ENCODE results near the gene MCTP2.
"Not testable (repeated sequence)": the region's sequence is repeated elsewhere in the genome, so short reads cannot be mapped to it uniquely, and the experiment has no call there.

MCTP2 gene

GRCh38 chr15:94235041-94235440 lies 3.7 kb downstream of the MCTP2 start:
- DNase-seq (ENCODE audit: low read depth in 2 of 2): no peak

DNA sequence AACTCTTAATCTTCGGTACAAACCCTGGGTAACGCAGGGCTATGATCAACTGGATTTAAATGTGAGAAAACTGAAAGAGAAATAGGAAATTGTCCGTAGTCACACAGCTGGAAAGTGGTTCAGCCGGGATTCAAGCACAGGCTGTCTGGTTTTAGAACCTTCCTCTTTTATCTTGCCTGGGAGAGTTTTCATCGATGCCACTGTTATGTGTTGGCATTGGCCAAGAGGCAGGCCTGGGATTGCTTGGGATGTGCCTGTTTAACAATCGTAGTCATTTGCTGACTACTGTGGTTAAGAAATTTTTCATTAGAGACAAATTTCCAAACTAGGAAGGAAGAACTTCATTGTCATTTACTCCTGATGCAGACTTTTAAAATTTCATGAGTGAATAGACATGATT lies 4.3 kb downstream of the MCTP2 start:
- no peak for DNase-seq (ENCODE audit: low read depth in 2 of 2)

DNA sequence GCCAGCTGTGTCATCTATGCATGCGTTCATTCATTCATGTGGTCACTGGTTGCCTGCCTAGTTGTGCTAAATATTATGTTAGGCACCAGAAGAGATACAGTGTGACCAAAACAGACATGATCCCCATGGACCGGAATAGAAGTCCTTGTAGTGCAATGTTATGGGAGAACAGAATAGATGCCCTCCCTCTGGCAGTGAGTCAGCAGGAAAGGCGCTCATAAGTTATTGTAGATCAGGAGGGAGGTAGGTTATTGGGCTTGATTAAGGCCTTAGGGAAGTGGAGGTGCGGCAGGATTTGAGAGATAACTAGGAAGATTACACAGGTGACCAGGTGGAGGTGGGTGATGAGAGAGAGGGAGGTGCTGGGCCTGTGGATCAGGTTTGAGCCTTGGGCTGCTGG lies 5.2 kb downstream of the MCTP2 start:
- no peak for DNase-seq (ENCODE audit: low read depth in 2 of 2)

- DNase-seq (ENCODE audit: low read depth in 2 of 2): no peak
Observed at GRCh38 chr15:94237903-94238302, 6.5 kb downstream of the MCTP2 start.

DNA sequence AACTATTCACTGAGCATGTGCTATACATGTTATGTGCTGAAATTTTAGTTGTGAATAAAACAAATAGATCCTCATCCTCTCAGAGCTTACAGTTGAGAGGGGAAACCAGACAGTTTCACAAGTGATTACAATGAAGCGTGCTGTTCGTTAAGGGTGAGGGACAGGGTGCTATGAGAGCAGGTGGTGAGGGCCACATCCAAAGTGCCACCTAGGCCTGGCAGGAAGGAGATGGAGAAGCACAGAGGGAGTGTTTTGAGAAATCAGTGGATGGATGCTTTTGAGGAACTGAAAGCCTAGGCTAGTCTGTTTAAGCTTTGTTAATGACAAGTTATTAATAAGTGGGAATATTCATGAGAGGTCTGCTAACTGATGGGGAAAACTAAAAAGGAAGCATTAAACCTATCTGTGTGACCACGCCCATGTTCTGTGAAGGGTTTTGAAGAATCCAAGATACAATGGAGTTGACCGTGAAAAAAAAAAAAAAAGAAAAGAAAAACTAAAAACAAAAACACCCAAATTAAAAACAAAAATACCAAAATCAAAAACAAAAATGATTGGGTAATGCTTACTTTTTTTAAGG lies 7.3 kb downstream of the MCTP2 start:
- DNase-seq (ENCODE audit: low read depth in 2 of 2): no peak

- no peak for DNase-seq (ENCODE audit: low read depth in 2 of 2)
Observed at GRCh38 chr15:94239474-94239873, 8.1 kb downstream of the MCTP2 start.

GRCh38 chr15:94240480-94240879 lies 9.1 kb downstream of the MCTP2 start:
- no peak for DNase-seq (ENCODE audit: low read depth in 2 of 2)

GRCh38 chr15:94242257-94242656 lies 10.9 kb downstream of the MCTP2 start:
- DNase-seq (ENCODE audit: low read depth in 2 of 2): no peak

GRCh38 chr15:94243003-94243402 lies 11.6 kb downstream of the MCTP2 start:
- not testable (repeated sequence) for DNase-seq (ENCODE audit: low read depth in 2 of 2)

DNA sequence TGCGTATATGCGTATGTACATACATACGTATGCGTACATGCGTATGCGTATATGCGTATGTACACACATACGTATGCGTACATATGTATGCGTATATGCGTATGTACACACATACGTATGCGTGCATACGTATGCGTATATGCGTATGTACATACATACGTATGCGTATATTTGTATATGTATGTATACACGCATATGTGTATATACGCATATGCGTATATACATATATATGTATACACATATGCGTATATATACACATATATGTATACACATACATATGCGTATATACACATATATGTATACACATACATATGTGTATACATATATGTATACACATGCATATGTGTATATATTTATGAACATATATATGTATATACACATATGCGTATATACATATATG lies 12.1 kb downstream of the MCTP2 start:
- no peak for DNase-seq (ENCODE audit: low read depth in 2 of 2)

DNA sequence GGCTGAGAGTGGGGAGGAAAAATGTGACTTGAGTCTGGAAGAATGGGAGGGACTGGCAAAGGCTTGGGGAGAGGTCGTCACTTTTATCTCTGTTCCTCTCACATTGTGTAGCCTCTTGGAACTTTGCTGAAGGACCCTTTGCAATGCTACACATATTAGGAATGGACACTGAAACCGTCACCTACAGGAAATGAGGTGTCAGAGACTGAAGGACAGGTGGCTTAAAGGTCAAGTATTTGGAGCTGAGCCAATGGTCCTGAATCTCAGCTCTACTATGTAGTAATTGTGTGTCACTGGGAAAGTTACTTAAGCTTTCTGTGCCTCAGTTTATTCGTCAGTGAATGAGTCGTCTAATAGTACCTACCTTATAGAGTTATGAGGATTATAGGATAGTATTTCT lies 14.7 kb downstream of the MCTP2 start:
- no peak for DNase-seq (ENCODE audit: low read depth in 2 of 2)

DNA sequence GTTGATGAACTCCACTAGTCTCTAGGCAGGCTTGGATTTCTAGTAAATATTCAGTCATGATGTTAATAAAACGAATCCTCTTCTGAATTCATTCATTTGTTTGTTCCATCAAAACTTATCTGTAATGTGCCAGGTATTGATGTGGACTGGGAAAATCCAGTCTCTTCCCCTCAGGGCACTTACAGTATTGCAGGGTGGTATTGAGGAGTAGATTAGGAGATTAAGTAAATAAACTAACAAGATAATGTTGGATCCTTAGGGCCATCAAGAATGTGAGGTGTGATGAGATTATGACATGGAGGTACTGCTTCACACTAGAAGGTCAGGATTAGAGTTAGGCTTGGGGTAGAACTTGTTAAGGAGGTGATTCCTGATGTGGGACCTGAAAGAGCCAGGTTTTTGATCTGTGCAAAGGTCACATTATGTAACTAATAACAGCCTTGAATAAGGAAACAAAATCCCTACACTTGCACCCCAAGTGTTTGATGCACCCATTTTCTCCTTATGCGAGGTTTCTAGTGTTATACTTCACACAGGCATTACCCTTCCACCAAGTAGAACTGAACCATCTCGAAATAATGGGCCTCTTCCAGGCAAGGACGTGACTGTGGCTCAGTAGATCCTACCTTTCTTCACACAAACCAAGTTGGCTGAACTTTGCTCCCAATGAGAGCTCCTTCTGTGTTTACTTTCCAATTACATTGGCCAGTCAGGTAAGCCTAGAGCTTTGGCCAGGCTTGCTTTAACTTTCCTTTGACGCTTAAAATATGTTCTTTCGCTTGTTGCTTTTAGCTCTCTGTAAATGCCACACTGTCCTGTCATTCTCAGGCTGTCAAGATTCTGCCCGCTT lies 16.7 kb downstream of the MCTP2 start:
- DNase-seq (ENCODE audit: low read depth in 2 of 2): no peak

GRCh38 chr15:94250801-94251200 lies 19.4 kb downstream of the MCTP2 start:
- no peak for DNase-seq (ENCODE audit: low read depth in 2 of 2)

DNA sequence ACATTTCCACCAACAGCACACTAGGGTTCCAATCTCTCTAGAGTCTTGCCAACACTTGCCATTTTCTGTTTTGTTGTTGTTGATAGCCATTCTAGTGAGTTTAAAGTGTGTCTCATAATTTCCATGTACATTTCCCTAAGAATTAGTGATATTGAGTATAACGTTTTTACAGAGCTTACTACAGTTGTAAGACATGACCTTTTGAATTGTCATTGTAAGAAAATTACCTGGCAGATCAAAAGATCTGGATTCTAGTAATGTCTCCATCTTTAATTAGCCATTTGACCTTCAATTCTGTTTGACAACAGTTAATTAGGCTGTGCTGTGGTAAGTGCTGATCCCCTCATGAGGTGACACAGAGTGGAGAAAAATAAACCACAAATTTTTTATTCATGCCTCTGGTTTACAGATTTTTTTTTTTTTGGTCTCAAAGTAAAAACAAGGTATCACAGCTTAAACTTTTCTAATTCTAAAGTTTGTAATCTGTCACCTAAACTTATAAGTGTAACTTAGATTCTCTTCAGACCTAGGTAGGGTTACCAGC lies 20.9 kb downstream of the MCTP2 start:
- no peak for DNase-seq (ENCODE audit: low read depth in 2 of 2)

GRCh38 chr15:94252906-94253491 lies 21.6 kb downstream of the MCTP2 start:
- no peak for DNase-seq (ENCODE audit: low read depth in 2 of 2)

DNA sequence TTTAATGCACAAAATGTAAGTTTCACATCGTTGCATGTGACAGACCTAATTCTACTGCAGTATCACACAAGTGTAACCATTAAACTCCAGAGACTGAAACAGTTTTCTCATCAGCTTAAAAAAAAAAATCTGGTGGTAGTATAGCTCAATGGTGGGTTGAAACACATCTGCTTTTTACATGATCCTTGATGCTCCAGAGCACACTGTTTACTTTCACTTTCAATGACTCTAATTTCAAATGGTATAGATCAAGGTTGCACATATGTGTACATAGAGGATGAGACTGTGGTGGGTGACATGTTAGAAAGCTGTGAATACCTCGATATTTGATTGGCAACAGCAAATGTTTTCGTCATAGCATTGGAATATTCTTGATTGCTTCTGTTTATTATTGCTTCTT lies 22.4 kb downstream of the MCTP2 start:
- DNase-seq (ENCODE audit: low read depth in 2 of 2): no peak

DNA sequence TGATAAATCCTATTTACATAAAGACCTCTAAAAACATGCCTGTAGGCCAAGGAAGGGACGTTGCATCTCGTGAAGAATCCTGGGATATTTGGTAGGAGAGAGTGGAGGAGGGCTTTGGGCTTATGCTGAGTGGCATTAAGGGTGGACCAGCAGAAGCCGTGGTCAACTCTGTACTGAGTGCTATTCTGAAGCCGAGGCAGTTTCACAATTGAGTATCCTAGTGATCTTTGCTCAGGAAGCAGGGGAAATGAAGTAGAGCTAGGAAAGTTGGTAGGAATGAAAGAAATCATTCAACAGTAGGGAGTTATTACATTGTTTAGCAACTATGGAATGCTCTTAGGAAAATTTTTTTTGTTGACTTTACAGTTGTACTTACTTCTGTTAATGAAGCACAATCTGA lies 24.2 kb downstream of the MCTP2 start:
- DNase-seq (ENCODE audit: low read depth in 2 of 2): no peak

GRCh38 chr15:94256511-94256910 lies 25.1 kb downstream of the MCTP2 start:
- DNase-seq (ENCODE audit: low read depth in 2 of 2): no peak

- not testable (repeated sequence) for DNase-seq (ENCODE audit: low read depth in 2 of 2)
Observed at GRCh38 chr15:94257776-94258175, 26.4 kb downstream of the MCTP2 start.

GRCh38 chr15:94258246-94258645 lies 26.9 kb downstream of the MCTP2 start:
- no peak for DNase-seq (ENCODE audit: low read depth in 2 of 2)

GRCh38 chr15:94259121-94259751 lies 27.9 kb downstream of the MCTP2 start:
- DNase-seq (ENCODE audit: low read depth in 2 of 2): no peak

DNA sequence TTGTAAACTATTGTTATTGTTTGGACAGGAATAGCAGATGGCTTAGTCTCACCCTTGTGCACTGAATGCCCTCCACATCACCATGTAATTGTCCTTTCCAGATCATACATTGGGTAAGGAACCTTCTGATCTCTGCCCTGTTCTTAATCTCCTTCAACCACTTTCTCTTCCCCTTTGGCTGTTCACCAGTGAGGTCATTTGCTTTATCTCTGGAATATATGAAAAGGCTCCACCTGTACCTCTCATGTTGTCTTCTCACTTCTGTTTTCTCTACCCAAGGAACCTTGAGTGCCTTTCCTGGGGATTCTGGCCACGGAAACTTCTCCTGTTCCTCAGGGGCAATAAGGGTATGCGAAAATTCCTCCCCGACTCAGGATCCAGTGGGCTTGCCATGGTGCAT lies 28.5 kb downstream of the MCTP2 start:
- DNase-seq (ENCODE audit: low read depth in 2 of 2): no peak
